ENCODE data around the gene HIPK2. TPM values are rescaled to one million over a fixed set of nuclear protein-coding genes. Genes with fewer than 3 reads are reported as not detected.

HIPK2 gene
- total RNA-seq, 1 donor from 2014 or later: 23.0 TPM

- POLR2A ChIA-PET: no interaction called here
- H3K36me3 Mint-ChIP-seq (ENCODE audit: low read depth): no peaks in the 10 kb centered on the region
- ATAC-seq (ENCODE audit: low read depth): no peak
- no peak overlapping the region for H3K27ac Mint-ChIP-seq
- H3K9me3 Mint-ChIP-seq: peaks cover 8% of the 10 kb centered on the region
- H3K4me1 Mint-ChIP-seq: no peaks in the 10 kb centered on the region
- H3K27me3 Mint-ChIP-seq: peaks cover 6% of the 10 kb centered on the region
- H3K4me3 Mint-ChIP-seq: no peak overlapping the region
- DNase-seq: no peak
- CTCF ChIA-PET: no interaction called here
- intact Hi-C loops (cut with micrococcal nuclease): no loop called here
- no peak for TF ChIP-seq CTCF (IDR thresholded peaks at IDR 0.05)
These were observed 35.4 kb upstream of the HIPK2 start for GRCh38 chr7:139813151-139813550.

GRCh38 chr7:139811066-139811465 is 33.3 kb upstream of the HIPK2 start:
- H3K4me3 Mint-ChIP-seq: no peak overlapping the region
- H3K27ac Mint-ChIP-seq: no peak overlapping the region
- H3K27me3 Mint-ChIP-seq: peaks cover 7% of the 10 kb centered on the region
- intact Hi-C loops (cut with micrococcal nuclease): no loop called here
- POLR2A ChIA-PET: no interaction called here
- no peaks in the 10 kb centered on the region for H3K9me3 Mint-ChIP-seq
- no peak for TF ChIP-seq CTCF (IDR thresholded peaks at IDR 0.05)
- no peak for ATAC-seq (ENCODE audit: low read depth)
- no peak for DNase-seq
- CTCF ChIA-PET: interaction anchor here (0.6 kb wide), 1 partner anchor 192 kb away, joined by 3 read pairs; no protein-coding TSS in a partner anchor
- H3K4me1 Mint-ChIP-seq: no peaks in the 10 kb centered on the region
- H3K36me3 Mint-ChIP-seq (ENCODE audit: low read depth): no peaks in the 10 kb centered on the region

- H3K27me3 Mint-ChIP-seq: peaks cover 7% of the 10 kb centered on the region
- H3K4me1 Mint-ChIP-seq: no peaks in the 10 kb centered on the region
- POLR2A ChIA-PET: no interaction called here
- DNase-seq (no peak), ATAC-seq (ENCODE audit: low read depth) (no peak)
- H3K27ac Mint-ChIP-seq: no peak overlapping the region
- peaks cover 8% of the 10 kb centered on the region for H3K9me3 Mint-ChIP-seq
- TF ChIP-seq CTCF (IDR thresholded peaks at IDR 0.05): no peak
- intact Hi-C loops (cut with micrococcal nuclease): no loop called here
- CTCF ChIA-PET: no interaction called here
- no peaks in the 10 kb centered on the region for H3K36me3 Mint-ChIP-seq (ENCODE audit: low read depth)
- no peak overlapping the region for H3K4me3 Mint-ChIP-seq
These were observed 31.1 kb upstream of the HIPK2 start for GRCh38 chr7:139808846-139809442.

GRCh38 chr7:139808427-139808826 is 30.6 kb upstream of the HIPK2 start:
- Mint-ChIP-seq H3K36me3 (ENCODE audit: low read depth) (no peaks in the 10 kb centered on the region), H3K4me1 (no peaks in the 10 kb centered on the region), H3K27me3 (peaks cover 7% of the 10 kb centered on the region), H3K27ac (no peak overlapping the region), H3K4me3 (no peak overlapping the region), H3K9me3 (peaks cover 12% of the 10 kb centered on the region)
- no peak for DNase-seq
- ChIA-PET CTCF (no interaction called here), POLR2A (no interaction called here)
- no peak for TF ChIP-seq CTCF (IDR thresholded peaks at IDR 0.05)
- no peak for ATAC-seq (ENCODE audit: low read depth)
- intact Hi-C loops (cut with micrococcal nuclease): no loop called here

- CTCF ChIA-PET: no interaction called here
- H3K27ac Mint-ChIP-seq: no peak overlapping the region
- intact Hi-C loops (cut with micrococcal nuclease): no loop called here
These were observed 29.2 kb upstream of the HIPK2 start for GRCh38 chr7:139807009-139807408.

More at GRCh38 chr7:139807009-139807408, 29.2 kb upstream of the HIPK2 start:
- DNase-seq (no peak), ATAC-seq (ENCODE audit: low read depth) (no peak)
- Mint-ChIP-seq H3K4me1 (no peaks in the 10 kb centered on the region), H3K4me3 (no peak overlapping the region), H3K9me3 (peaks cover 20% of the 10 kb centered on the region), H3K27me3 (peaks cover 7% of the 10 kb centered on the region), H3K36me3 (ENCODE audit: low read depth) (no peaks in the 10 kb centered on the region)
- POLR2A ChIA-PET: no interaction called here
- no peak for TF ChIP-seq CTCF (IDR thresholded peaks at IDR 0.05)

Measured in activated B cell treated with CpG ODN at 0.5 μM for 24 hours (primary cell).